IMR-90 (cell line): ENCODE data around the gene RPL4.

Source experiments
- POLR2A ChIP-seq: IDR thresholded peaks from 2 replicates; pipeline ENCODE4 v1.6.1; 2012; ENCODE audit warnings: mild to moderate bottlenecking, low read depth, low read length
- TF ChIP-seq, protein P1 (sequence below): conservative IDR thresholded peaks from 2 replicates; pipeline ENCODE4 v1.5.1; 2012; ENCODE audit warnings: mild to moderate bottlenecking, low read depth, low read length, improper control_type of control experiment

DNA sequence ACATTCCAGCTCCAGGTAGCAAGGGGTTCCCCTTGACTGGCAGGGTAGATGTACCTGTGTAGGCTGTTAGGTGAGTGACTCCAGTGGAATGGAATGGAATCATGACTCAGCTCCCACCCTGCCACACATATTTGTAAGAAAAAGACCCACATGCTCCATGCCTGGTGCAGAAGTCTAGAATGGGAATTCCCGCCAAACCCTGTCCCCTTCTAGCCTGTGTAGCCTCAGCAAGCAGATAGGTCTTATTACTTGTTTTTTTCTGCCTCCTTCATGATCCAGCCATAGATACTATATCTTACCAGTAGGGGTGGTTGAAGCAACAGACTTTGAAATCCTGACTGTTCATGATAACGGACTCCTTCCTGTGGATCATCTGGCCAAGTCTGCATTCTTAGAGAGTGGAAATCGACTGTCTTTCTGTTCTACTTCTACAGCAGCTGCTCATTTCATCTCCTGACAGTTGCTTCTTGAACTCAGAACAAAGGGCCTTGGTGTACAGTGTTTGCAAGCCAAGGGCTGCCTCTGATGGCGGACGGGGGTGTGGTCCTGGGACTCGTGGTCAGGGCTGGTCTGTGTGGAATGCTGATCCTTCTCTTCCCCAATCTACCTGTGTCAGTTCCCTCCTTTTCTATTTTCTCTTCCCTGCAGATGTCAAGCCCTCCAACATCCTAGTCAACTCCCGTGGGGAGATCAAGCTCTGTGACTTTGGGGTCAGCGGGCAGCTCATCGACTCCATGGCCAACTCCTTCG is 23.4 kb downstream of the RPL4 start:
- TF ChIP-seq, protein P1, sequence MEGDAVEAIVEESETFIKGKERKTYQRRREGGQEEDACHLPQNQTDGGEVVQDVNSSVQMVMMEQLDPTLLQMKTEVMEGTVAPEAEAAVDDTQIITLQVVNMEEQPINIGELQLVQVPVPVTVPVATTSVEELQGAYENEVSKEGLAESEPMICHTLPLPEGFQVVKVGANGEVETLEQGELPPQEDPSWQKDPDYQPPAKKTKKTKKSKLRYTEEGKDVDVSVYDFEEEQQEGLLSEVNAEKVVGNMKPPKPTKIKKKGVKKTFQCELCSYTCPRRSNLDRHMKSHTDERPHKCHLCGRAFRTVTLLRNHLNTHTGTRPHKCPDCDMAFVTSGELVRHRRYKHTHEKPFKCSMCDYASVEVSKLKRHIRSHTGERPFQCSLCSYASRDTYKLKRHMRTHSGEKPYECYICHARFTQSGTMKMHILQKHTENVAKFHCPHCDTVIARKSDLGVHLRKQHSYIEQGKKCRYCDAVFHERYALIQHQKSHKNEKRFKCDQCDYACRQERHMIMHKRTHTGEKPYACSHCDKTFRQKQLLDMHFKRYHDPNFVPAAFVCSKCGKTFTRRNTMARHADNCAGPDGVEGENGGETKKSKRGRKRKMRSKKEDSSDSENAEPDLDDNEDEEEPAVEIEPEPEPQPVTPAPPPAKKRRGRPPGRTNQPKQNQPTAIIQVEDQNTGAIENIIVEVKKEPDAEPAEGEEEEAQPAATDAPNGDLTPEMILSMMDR, result no peak
- no peak for TF ChIP-seq POLR2A
